ENCODE data around the gene DHRS7C. TPM values are rescaled to one million over a fixed set of nuclear protein-coding genes. Genes with fewer than 3 reads are reported as not detected.

The DHRS7C gene, protein sequence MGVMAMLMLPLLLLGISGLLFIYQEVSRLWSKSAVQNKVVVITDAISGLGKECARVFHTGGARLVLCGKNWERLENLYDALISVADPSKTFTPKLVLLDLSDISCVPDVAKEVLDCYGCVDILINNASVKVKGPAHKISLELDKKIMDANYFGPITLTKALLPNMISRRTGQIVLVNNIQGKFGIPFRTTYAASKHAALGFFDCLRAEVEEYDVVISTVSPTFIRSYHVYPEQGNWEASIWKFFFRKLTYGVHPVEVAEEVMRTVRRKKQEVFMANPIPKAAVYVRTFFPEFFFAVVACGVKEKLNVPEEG
- not detected for total RNA-seq

GRCh38 chr17:9790889-9791876, at the start of gene DHRS7C:
TSS of gene DHRS7C (minus strand) at chr17:9791592. CDS start at chr17:9791284, 308 bp downstream.
- Mint-ChIP-seq H3K4me1 (ENCODE audit: low read depth in 2 of 2) (no peaks in the 10 kb centered on the region), H3K27me3 (peaks cover 7 to 8% of the 10 kb centered on the region in 2 donors), H3K27ac (no peak within 1 kb of the TSS), H3K9me3 (no peaks in the 10 kb centered on the region), H3K36me3 (no peaks in the 10 kb centered on the region), H3K4me3 (no peak within 1 kb of the TSS)
- DNase-seq (ENCODE audit: low spot score) (no peak), ATAC-seq (no peak)

- H3K4me3 Mint-ChIP-seq, result no peak overlapping the region
- H3K27ac Mint-ChIP-seq, result no peak overlapping the region
- peaks cover 23 to 53% of the 10 kb centered on the region in 2 donors for H3K27me3 Mint-ChIP-seq
- H3K4me1 Mint-ChIP-seq (ENCODE audit: low read depth in 2 of 2), result no peaks in the 10 kb centered on the region
- H3K36me3 Mint-ChIP-seq, result no peaks in the 10 kb centered on the region
- H3K9me3 Mint-ChIP-seq, result no peaks in the 10 kb centered on the region
- ATAC-seq, result no peak
- DNase-seq (ENCODE audit: low spot score), result no peak
Observed at GRCh38 chr17:9839433-9839832, 48.0 kb upstream of the DHRS7C start.

DNA sequence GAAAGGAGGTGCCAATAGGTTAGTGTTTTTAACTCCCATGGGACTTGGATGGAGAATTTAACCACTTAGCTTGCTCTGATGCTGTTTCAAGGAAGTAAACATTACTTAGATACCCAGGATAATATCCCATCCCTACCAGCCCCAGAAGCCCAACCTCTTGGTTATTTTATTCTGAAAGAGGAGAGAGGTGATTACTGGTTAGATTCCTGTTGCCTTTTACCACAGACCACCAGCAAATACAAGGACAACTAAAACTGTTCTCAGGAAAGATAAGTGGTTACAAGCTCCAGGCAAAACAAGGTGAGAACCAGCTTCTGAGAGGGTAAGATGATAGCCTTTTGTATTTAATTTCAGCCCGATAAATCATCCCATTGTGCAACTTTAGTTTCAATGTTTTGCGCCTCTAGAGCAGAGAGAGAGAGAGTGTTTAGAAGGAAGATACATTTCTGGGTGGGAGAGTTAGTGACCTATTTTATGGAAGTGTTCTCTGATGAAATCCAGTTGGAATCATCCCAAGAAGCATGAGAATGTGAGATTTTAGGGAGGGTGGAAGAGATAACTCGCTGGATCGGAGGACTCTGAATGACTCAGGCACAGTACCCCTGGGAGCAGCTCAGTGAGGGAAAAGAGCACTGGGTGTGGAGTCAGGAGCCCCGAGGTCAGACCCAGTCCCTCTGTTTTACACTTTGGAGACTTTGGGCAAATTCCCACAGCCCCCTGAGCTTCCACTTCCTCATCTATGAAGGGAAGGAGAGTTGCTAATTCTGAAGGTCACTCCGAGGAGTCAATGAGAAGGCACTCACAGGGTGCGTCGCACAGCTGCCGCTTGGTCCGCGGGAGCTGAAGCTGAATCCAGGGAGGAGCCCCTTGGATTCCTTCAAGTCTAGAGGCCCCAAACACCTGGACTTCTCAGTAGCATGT, 46.4 kb upstream of the DHRS7C start:
- DNase-seq (ENCODE audit: low spot score), result no peak
- H3K27ac Mint-ChIP-seq, result no peak overlapping the region

GRCh38 chr17:9833922-9834321, 42.5 kb upstream of the DHRS7C start:
- DNase-seq (ENCODE audit: low spot score), result no peak
- peaks cover 8 to 45% of the 10 kb centered on the region in 2 donors for H3K27me3 Mint-ChIP-seq
- no peaks in the 10 kb centered on the region for H3K9me3 Mint-ChIP-seq
- no peak overlapping the region for H3K4me3 Mint-ChIP-seq
- no peak overlapping the region for H3K27ac Mint-ChIP-seq
- no peaks in the 10 kb centered on the region for H3K36me3 Mint-ChIP-seq
- no peak for ATAC-seq
- no peaks in the 10 kb centered on the region for H3K4me1 Mint-ChIP-seq (ENCODE audit: low read depth in 2 of 2)

More for the DNA sequence above, 46.4 kb upstream of the DHRS7C start:
- no peaks in the 10 kb centered on the region for H3K4me1 Mint-ChIP-seq (ENCODE audit: low read depth in 2 of 2)
- ATAC-seq, result no peak
- H3K9me3 Mint-ChIP-seq, result no peaks in the 10 kb centered on the region
- no peaks in the 10 kb centered on the region for H3K36me3 Mint-ChIP-seq
- no peak overlapping the region for H3K4me3 Mint-ChIP-seq
- H3K27me3 Mint-ChIP-seq, result peaks cover 15 to 45% of the 10 kb centered on the region in 2 donors

DNA sequence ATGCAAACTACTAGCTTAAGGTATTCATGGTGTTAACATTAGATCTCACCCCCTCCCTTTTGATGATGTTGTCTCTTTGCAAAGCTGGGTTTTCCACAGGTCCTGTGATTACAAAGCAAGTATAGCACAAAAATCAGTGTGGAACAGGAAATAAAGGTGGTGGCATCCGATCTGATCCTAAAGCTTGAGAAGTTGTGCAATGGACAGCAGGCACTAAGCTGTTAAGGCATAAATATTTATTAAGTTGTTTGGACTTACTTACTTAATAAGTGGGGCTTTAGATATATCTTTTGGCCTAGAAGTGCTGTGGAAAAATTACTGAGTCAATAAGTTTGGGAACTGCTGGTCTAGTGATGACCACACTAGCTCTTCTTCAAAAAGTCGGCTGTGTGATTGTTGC, 39.3 kb upstream of the DHRS7C start:
- H3K27ac Mint-ChIP-seq, result no peak overlapping the region
- H3K9me3 Mint-ChIP-seq, result no peaks in the 10 kb centered on the region
- DNase-seq (ENCODE audit: low spot score) (no peak), ATAC-seq (no peak)
- peaks cover 8 to 20% of the 10 kb centered on the region in 2 donors for H3K27me3 Mint-ChIP-seq
- no peaks in the 10 kb centered on the region for H3K36me3 Mint-ChIP-seq
- no peak overlapping the region for H3K4me3 Mint-ChIP-seq
- H3K4me1 Mint-ChIP-seq (ENCODE audit: low read depth in 2 of 2), result no peaks in the 10 kb centered on the region

DNA sequence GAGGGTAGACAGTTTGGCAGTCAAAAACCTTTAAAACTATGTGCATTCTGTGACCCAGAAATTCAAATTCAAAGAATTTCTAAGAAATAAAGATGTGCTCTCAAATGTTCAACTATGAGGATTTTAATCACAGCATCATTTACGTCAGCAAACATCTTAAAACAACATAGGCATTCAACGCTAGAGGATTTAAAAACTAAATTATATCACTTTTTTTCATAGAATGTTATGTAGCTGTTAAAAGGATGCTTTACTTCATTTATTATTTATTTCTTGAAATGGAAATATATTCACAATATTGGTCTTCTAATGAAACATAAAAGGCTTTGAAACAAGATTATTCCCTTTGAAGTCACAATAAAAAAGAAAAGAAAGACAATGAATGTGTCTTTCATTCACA, 38.0 kb upstream of the DHRS7C start:
- Mint-ChIP-seq H3K4me3 (no peak overlapping the region), H3K27ac (no peak overlapping the region), H3K4me1 (ENCODE audit: low read depth in 2 of 2) (no peaks in the 10 kb centered on the region), H3K27me3 (peaks cover 16 to 20% of the 10 kb centered on the region in 2 donors), H3K9me3 (no peaks in the 10 kb centered on the region), H3K36me3 (no peaks in the 10 kb centered on the region)
- no peak for DNase-seq (ENCODE audit: low spot score)
- no peak for ATAC-seq

DNA sequence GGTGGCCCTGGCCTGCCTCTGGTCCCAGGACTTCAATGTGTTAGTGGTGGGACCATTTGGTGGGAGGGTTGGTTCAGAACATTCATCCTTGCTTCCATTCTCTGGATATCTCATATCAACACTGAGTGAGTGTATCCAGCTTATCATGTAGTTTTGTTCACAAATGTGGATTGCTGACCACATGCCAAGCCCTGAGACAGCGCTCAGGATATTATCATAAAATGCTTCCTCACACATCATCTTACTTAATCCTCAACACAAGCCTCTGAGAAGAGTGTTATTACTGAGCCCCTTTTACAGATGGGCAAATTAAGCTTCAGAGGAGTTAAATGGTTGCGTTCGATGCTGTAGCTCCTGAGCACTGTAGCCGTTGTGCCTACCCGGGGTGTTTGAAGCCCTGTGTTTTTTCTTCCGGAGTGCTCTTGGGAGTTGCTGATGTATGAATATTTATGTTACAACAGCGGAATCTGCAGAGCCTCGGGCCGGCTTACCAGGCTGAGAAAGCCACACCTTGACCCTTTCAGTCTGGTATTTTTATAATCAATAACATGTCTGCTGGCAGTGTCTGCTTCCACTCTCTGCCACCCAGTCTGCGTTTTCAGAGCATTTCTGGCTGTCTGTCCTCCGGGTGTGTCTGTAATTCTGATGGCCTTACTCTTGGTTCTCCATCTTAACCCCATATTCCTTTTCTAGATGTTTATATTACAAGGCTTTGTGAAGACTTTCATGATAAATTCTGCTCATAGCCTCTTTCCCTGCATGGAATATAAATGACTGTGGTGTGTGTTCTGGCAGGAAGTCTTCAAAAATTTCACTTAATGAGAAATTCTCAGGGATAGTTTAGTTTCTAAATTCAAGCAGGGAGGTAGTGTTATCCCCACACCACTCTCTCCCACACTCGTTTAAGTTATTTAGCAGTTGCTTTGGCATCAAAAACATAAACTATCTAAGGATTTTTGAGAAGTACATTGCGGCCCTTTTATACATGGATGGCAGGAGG, 37.2 kb upstream of the DHRS7C start:
- Mint-ChIP-seq H3K4me1 (ENCODE audit: low read depth in 2 of 2) (no peaks in the 10 kb centered on the region), H3K9me3 (no peaks in the 10 kb centered on the region), H3K36me3 (no peaks in the 10 kb centered on the region), H3K27ac (no peak overlapping the region), H3K27me3 (peaks cover 16 to 20% of the 10 kb centered on the region in 2 donors), H3K4me3 (no peak overlapping the region)
- ATAC-seq, result no peak
- no peak for DNase-seq (ENCODE audit: low spot score)

- peaks cover 18 to 23% of the 10 kb centered on the region in 2 donors for H3K27me3 Mint-ChIP-seq
- no peak within 1 kb of the TSS for H3K27ac Mint-ChIP-seq
- H3K4me1 Mint-ChIP-seq (ENCODE audit: low read depth in 2 of 2), result no peaks in the 10 kb centered on the region
- DNase-seq (ENCODE audit: low spot score) (no peak), ATAC-seq (peak in 1 of 2 donors; percentile 15)
- H3K36me3 Mint-ChIP-seq, result no peaks in the 10 kb centered on the region
- H3K4me3 Mint-ChIP-seq, result no peak within 1 kb of the TSS
- no peaks in the 10 kb centered on the region for H3K9me3 Mint-ChIP-seq
Observed at GRCh38 chr17:9825641-9826150, 34.3 kb upstream of the DHRS7C start, which contains the start of gene GLP2R. TSS of gene GLP2R (plus strand) at chr17:9825924. CDS start at chr17:9826064, 140 bp downstream.

DNA sequence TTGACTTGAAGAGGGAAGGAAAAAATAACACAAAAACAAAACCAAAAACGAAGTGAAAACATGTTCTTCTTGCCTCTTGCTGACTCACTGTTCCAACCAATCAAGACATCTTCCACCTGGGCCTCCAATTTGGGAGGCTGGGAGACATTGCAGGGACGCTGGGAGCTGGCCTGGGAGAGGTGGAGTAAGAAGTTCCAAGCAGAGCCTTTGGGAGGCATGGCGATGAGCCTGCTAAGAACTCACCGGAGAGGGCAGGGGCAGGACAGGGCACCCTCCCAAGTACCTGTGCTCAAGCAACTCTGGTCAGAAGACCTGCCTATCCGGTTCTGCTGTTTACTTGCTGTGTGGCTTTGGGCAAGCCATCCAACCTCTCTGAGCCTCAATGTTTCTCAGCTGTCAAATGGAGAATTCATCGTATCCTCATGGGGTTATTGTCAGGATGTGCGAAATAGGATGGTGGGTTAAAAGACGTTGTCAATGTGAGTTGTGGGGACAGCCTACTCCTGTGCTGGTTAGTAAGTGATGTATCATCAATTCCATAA, 33.5 kb upstream of the DHRS7C start:
- Mint-ChIP-seq H3K4me1 (ENCODE audit: low read depth in 2 of 2) (no peaks in the 10 kb centered on the region), H3K36me3 (no peaks in the 10 kb centered on the region), H3K9me3 (no peaks in the 10 kb centered on the region), H3K4me3 (no peak overlapping the region), H3K27me3 (peaks cover 10 to 23% of the 10 kb centered on the region in 2 donors), H3K27ac (no peak overlapping the region)
- ATAC-seq (no peak), DNase-seq (ENCODE audit: low spot score) (no peak)

DNA sequence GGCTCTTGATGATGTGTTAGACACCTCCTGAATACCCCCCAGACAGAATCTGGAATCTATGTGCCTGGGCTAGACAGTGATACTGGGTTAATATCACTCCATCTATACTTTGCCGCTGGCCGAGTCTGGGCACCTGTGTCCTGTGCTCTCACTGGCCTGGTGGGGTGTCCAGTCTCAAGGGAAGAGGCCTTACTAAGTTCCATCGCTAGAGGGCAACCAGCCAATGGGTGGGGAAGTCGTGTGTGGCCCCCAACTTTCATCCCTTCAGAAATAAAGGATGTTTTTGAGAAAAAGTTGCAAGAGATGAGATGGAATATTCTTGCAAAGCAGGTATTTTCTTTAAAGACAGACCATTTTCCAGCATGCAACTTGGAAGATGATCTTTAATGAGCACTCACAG, 32.7 kb upstream of the DHRS7C start:
- Mint-ChIP-seq H3K4me1 (ENCODE audit: low read depth in 2 of 2) (no peaks in the 10 kb centered on the region), H3K36me3 (no peaks in the 10 kb centered on the region), H3K27ac (no peak overlapping the region), H3K4me3 (no peak overlapping the region), H3K27me3 (peaks cover 8 to 23% of the 10 kb centered on the region in 2 donors), H3K9me3 (no peaks in the 10 kb centered on the region)
- ATAC-seq (no peak), DNase-seq (ENCODE audit: low spot score) (no peak)

DNA sequence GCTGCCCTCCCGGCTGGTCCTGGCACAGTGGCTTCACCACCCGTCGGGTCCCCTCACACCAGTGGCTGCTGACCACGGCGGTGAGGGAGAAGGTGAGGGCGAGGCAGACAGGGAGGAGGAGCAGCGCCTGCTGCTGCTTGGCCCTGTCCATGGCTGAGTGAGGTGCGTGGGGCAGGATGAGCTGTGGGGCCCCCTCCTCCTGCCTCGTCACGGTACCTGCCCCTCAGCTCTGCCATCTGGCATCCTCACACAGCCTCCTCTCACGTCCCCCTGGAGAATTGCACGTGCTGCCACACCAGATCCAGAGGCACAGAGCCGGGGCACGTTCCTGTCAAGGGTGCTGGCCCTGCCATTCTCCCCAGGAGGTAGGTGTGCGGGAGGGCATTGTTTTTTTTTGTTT, 30.5 kb upstream of the DHRS7C start, which contains the start of gene GSG1L2:
Gene GSG1L2, minus strand, starts transcription at position 159 of the 400 bp plus-strand sequence. Its CDS starts 8 bp downstream, at position 151.
- ATAC-seq, result peak in 1 of 2 donors; percentile 8
- DNase-seq (ENCODE audit: low spot score), result no peak
- Mint-ChIP-seq H3K4me1 (ENCODE audit: low read depth in 2 of 2) (no peaks in the 10 kb centered on the region), H3K27ac (no peak within 1 kb of the TSS), H3K36me3 (no peaks in the 10 kb centered on the region), H3K4me3 (no peak within 1 kb of the TSS), H3K27me3 (peaks cover 14 to 17% of the 10 kb centered on the region in 2 donors), H3K9me3 (no peaks in the 10 kb centered on the region)

- DNase-seq (ENCODE audit: low spot score), result no peak
- H3K9me3 Mint-ChIP-seq, result no peaks in the 10 kb centered on the region
- H3K27ac Mint-ChIP-seq, result no peak overlapping the region
- no peaks in the 10 kb centered on the region for H3K36me3 Mint-ChIP-seq
- ATAC-seq, result no peak
- H3K4me3 Mint-ChIP-seq, result no peak overlapping the region
- peaks cover 20% of the 10 kb centered on the region in 2 donors for H3K27me3 Mint-ChIP-seq
- H3K4me1 Mint-ChIP-seq (ENCODE audit: low read depth in 2 of 2), result peaks cover 0 to 3% of the 10 kb centered on the region in 2 donors
Observed at GRCh38 chr17:9820448-9820847, 29.1 kb upstream of the DHRS7C start.
